SIG-M5 treated with dmso at 0.1 percent for 504 hours (cell line): Measurements from ENCODE around the gene AVL9.
A peak's percentile ranks its signal among the peaks of the same experiment; 100 is the strongest.
"Not testable (repeated sequence)": the region's sequence is repeated elsewhere in the genome, so short reads cannot be mapped to it uniquely, and the experiment has no call there.

ENCODE experiments used
- DNase-seq: peaks from one replicate; lab custom pipeline; 2025; ENCODE audit not compliant: unreplicated experiment; lab: John Stamatoyannopoulos, UW

Gene AVL9

GRCh38 chr7:32494946-32495297 is 367 bp upstream of the AVL9 start:
- no peak for DNase-seq

GRCh38 chr7:32496052-32496813 is 944 bp downstream of the AVL9 start:
- DNase-seq, result no peak

- DNase-seq, result not testable (repeated sequence)
These were observed 4.5 kb downstream of the AVL9 start for GRCh38 chr7:32499755-32500154.

GRCh38 chr7:32500216-32500615 is 4.9 kb downstream of the AVL9 start:
- not testable (repeated sequence) for DNase-seq

DNA sequence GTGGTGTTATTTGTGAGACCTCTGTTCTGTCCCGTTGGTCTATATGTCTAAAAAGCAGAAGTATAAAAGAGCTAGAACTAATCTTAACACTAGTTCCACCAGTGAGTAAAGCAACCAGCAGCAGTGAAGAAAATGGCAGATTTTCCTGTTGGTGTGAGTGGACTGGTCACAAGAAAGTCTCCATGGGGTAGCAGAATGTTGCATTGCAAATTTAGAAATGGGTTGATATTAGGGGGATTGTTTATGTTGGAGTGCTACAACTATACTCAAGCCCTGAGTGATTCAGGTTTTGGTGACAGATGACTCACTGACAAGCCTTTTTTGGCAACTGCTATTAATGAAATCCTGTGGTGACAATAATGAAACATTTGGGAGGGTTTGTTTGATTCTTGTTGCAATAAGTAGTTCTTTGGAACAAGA is 5.6 kb downstream of the AVL9 start:
- peak; percentile 78 for DNase-seq

GRCh38 chr7:32501522-32501921 is 6.2 kb downstream of the AVL9 start:
- DNase-seq, result no peak

- no peak for DNase-seq
These were observed 7.4 kb downstream of the AVL9 start for GRCh38 chr7:32502728-32503127.

- DNase-seq, result peak; percentile 42
These were observed 11.2 kb downstream of the AVL9 start for GRCh38 chr7:32506266-32507054.

DNA sequence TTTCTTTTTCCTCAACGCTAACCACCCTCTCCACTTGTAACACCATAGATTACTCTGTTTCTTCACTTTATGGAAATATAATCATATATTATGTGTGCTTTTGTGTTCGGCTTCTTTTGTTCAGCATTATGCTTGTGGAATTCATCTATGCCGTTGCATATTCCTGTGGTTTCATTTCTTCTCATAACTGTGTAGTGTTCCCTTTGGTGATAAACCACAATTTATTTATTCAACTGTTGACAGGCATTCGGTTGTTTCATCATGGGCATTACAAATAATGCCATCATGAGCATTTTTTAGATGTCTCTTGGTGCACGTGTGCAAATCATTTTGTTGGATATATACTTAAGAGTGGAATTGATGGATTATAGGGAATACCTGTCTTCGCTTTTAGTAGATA is 12.1 kb downstream of the AVL9 start:
- DNase-seq, result no peak

DNA sequence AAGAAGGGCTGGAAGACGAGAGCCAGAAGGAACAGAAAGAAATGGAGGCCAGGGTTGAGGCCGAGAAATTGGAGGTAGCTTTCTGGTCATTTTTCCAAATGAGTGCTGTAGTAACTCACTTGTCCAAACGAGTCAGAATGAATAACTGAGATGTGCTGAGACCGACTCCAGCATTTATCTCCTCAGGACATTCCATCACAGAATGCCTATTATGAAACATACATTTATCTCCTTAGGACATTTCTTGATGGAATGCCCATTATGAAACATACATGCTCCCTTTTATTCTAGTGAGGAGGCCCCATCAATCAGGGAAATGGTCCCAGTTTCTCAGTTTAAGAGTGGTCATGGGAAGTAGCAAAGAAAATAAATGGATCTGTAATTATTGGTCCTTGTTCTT is 16.5 kb downstream of the AVL9 start:
- no peak for DNase-seq

- DNase-seq, result no peak
These were observed 17.9 kb downstream of the AVL9 start for GRCh38 chr7:32513210-32513609.

GRCh38 chr7:32515890-32516550 is 20.7 kb downstream of the AVL9 start:
- DNase-seq, result no peak

DNA sequence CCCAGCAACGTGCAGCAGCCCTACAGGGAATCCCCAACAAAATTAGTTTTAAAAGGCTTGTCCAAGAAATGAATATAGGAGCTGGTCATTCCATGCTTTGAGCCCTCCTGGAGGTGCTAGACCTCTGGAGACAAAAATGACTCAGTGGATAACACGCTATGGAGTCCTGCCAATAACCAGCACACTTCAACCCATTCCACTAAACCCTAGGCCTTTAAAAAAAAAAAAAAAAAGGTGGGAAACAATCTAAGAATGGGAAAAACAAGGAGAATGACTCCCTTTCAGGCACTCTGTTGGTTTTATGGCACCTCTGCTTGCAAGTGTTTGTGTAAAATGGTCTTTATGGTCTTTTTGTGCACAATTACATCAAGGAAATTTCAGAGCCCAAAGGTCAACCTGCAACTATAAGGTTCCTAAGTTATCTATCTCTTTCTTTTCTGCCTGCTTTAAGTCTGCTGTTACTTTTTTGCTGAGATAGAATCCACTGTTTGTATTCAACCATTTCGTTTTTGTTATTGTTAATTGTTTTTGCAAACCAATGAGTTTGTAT is 21.3 kb downstream of the AVL9 start:
- no peak for DNase-seq

- no peak for DNase-seq
These were observed 23.3 kb downstream of the AVL9 start for GRCh38 chr7:32518534-32519140.

DNA sequence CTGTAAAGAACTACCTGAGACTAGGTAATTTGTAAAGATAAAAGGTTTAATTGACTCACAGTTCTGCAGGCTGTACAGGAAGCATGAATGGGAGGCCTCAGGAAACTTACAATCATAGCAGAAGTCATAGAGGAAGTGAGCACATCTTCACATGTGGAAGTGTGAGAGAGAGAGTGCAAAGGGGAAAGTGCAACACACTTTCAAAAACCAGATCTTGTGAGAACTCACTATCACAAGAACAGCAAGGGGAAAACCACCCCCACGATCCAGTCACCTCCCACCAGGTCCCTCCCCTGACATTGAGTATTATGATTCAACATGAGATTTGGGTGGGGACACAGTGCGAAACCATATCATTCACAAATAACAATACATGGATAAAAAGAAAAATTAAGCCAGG is 24.5 kb downstream of the AVL9 start:
- DNase-seq, result no peak

GRCh38 chr7:32522746-32523530 is 27.6 kb downstream of the AVL9 start:
- no peak for DNase-seq

DNA sequence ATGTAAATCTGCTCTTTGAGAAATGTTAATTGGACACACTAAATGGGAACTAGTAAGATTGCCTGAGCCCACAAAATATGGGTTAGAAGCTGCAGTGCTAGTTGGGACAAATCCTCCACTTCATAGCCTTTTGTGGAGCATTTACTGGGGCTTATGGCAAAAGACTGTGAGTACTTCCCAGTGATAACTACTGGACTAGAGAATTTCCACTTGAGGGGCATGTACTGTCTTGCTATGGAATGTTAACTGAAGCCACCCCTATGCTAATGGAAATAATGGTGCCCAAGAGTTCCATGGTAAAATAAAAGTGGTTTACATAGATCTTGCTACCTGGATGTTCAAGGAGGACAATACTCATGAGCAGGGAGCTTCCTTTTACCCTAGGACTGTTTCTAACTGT is 29.3 kb downstream of the AVL9 start:
- DNase-seq, result no peak

DNA sequence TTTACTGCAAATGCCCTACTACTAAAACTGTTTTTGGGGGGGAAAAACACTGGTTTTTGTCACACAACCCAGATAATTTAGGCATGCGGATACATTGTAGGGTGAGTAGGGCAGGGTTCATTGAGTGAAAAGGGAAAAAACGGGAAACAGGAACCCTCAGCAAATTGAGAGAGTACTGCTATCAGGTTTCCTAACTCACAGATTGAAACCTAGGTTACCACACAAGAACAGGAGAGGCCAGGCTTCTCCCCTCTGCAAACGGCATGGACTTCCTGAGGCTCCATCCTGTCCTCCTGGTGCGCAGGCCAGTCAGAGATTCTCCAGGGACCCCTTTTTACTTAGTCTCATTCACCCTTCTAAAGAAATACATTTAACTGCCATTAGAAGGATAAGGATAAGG is 30.6 kb downstream of the AVL9 start:
- DNase-seq, result no peak

GRCh38 chr7:32531402-32531801 is 36.1 kb downstream of the AVL9 start:
- no peak for DNase-seq

- no peak for DNase-seq
These were observed 36.8 kb downstream of the AVL9 start for GRCh38 chr7:32532086-32532485.

DNA sequence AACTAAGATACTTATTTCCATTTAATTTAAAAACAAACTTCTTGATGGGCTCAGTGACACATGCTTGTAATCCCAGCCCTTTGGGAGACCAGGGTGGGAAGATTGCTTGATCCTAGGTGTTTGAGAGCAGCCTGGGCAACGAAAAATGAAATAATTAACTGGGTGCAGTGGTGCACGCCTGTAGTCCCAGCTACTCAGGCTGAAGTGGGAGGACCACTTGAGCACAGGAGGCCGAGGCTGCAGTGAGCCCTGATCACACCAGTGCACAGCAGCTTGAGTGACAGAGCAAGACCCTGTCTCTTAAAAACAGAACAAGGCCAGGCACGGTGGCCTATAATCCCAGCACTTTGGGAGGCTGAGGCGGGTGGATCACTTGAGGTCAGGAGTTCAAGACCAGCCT is 37.4 kb downstream of the AVL9 start:
- DNase-seq, result no peak
